Panc1 (cell line): ENCODE measurements around the gene LAMP1. TPM values are rescaled to one million over a fixed set of nuclear protein-coding genes. Genes with fewer than 3 reads are reported as not detected.
"Not testable (repeated sequence)": the region's sequence is repeated elsewhere in the genome, so short reads cannot be mapped to it uniquely, and the experiment has no call there.

Source experiments
- ATAC-seq: fragments of 200-7000 bp; cut with Tn5 transposase; 2 replicates; pipeline ENCODE4 v1.9.1; 2020; ENCODE audit warnings: mild to moderate bottlenecking, moderate library complexity
- BruUV-seq: library from RNA; stranded (reverse); fragments of 400-500 nt; replicated peaks from 2 replicates; lab custom pipeline; 2021; lab: Mats Ljungman, UMichigan
- CTCF ChIA-PET: fragments of 300-600 bp; sonication (Branson Sonifier 250); formaldehyde crosslinking; loops from one replicate; lab custom pipeline; 2022; ENCODE audit warnings: antibody characterized with exemption; lab: Charles Lee
- POLR2A ChIA-PET: fragments of 300-600 bp; sonication (Branson Sonifier 250); formaldehyde crosslinking; loops from one replicate; lab custom pipeline; 2022; ENCODE audit warnings: antibody characterized with exemption; lab: Charles Lee
- DNase-seq: peaks from one replicate; pipeline ENCODE4 v3.0.0-alpha.2; 2010; ENCODE audit warnings: low read depth, low spot score
- H3K27ac ChIP-seq: 2 replicates; pipeline ENCODE4 v1.5.1; 2011; ENCODE audit warnings: mild to moderate bottlenecking, low read length, inconsistent platforms
- H3K27me3 ChIP-seq: fragments of 200-500 bp; sonication (Bioruptor generic); 2 replicates; pipeline ENCODE4 v1.6.0; 2014; ENCODE audit warnings: low read length, inconsistent platforms; ENCODE audit not compliant: control insufficient read depth, insufficient read depth
- H3K36me3 ChIP-seq: fragments of 200-500 bp; sonication (Bioruptor generic); 2 replicates; pipeline ENCODE4 v1.5.1; 2014; ENCODE audit warnings: inconsistent platforms, mild to moderate bottlenecking, low read length, moderate library complexity; ENCODE audit not compliant: control insufficient read depth, insufficient read depth
- H3K4me1 ChIP-seq: 2 replicates; pipeline ENCODE4 v1.5.1; 2011; ENCODE audit warnings: inconsistent platforms, mild to moderate bottlenecking, low read length, moderate library complexity; ENCODE audit not compliant: control insufficient read depth, insufficient read depth
- H3K4me3 ChIP-seq, 2 experiments: 2 replicates each; pipeline ENCODE4 v1.5.1; 2011 to 2012; ENCODE audit warnings: low read depth in 2 of 2, low read length in 2 of 2, mild to moderate bottlenecking in 2 of 2, inconsistent platforms in 1 of 2, moderate library complexity in 1 of 2
- H3K9me3 ChIP-seq: fragments of 200-500 bp; sonication (Bioruptor generic); 2 replicates; pipeline ENCODE4 v1.5.1; 2014; ENCODE audit warnings: low read depth, mild to moderate bottlenecking, inconsistent platforms, low read length, moderate library complexity; ENCODE audit not compliant: control insufficient read depth, insufficient read depth
- POLR2AphosphoS5 ChIP-seq: IDR thresholded peaks from 2 replicates; pipeline ENCODE4 v1.6.1; 2012; ENCODE audit warnings: mild to moderate bottlenecking, low read depth, low read length, moderate library complexity
- SIN3A ChIP-seq: IDR thresholded peaks from 2 replicates; pipeline ENCODE4 v1.6.1; 2012; ENCODE audit warnings: low read depth, mild to moderate bottlenecking, low read length, moderate library complexity, borderline replicate concordance; ENCODE audit not compliant: insufficient read depth
- TCF7L2 ChIP-seq: IDR thresholded peaks from 2 replicates; pipeline ENCODE4 v1.6.1; 2011; ENCODE audit warnings: mild to moderate bottlenecking, low read depth, low read length, inconsistent platforms
- in situ Hi-C: cut with HindIII; loops from 2 replicates; pipeline ENCODE4 v1.10.0; 2016; ENCODE audit warnings: low sequenced_read_pairs, low pct_unique_long_range_greater_than_20kb
- intact Hi-C: fragments of 100-400 bp; cut with micrococcal nuclease; formaldehyde crosslinking; loops from one replicate; pipeline ENCODE4 v1.10.0; 2022; ENCODE audit not compliant: unreplicated experiment
- total RNA-seq: library from RNA; stranded (reverse); gene quantifications from one replicate; pipeline ENCODE4 v1.2.1, GENCODE V29; 2021; ENCODE audit not compliant: unreplicated experiment
- TF ChIP-seq, protein P1 (sequence below): fragments of 450-650 bp; IDR thresholded peaks from 2 replicates; pipeline ENCODE4 v1.5.1; 2017; ENCODE audit warnings: mild to moderate bottlenecking
- TF ChIP-seq, protein P2 (sequence below), 2 experiments: IDR thresholded peaks; 2 replicates each; pipeline ENCODE4 v1.6.1; 2011 to 2012; ENCODE audit warnings: low read depth in 2 of 2, control low read depth in 1 of 2, low read length in 1 of 2, mild to moderate bottlenecking in 1 of 2, moderate library complexity in 1 of 2; ENCODE audit not compliant: insufficient read depth in 1 of 2

Gene LAMP1
- total RNA-seq, 1 experiment from 2014 or later, result 212 TPM

DNA sequence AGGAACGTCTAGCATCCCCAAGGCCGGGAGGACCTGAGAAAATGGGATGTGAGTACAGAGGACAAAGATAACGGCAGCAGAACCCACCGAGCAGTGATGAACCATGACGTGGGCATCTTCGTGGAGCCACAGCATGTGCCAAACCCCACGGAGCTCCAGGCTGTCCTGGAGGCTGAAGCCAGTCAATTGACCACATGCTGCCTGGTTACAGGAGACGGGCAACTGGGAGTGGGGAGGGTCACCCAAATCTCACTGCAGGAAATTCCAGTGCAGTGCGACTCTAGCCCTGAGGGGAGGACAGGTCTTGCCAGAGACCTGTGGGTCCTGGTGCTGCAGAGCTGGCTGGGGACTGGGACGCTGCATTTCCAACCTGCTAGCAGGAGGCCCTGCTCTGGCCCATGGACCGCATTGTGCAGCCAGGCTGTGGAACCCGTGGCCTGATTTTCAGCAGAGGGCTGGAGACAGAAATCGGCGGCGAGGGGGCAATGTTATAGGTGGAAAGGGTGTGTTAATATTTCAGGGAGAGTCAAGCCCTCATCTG, 70.1 kb downstream of the LAMP1 start:
- BruUV-seq, result no TSS peak
- Histone ChIP-seq H3K4me3 (no peak overlapping the region), H3K27me3 (no peaks in the 10 kb centered on the region), H3K36me3 (no peaks in the 10 kb centered on the region; the same call in 1 of the 2 replicates), H3K4me1 (no peaks in the 10 kb centered on the region), H3K27ac (no peak overlapping the region), H3K9me3 (no peaks in the 10 kb centered on the region)
- ATAC-seq (no peak), DNase-seq (no peak)
- POLR2A ChIA-PET, result interaction anchor here (0.6 kb wide), 1 partner anchor 20 kb away, joined by 5 read pairs; no protein-coding TSS in a partner anchor
- intact Hi-C loops, result no loop called here
- in situ Hi-C loops, result no loop called here
- TF ChIP-seq, protein P1, sequence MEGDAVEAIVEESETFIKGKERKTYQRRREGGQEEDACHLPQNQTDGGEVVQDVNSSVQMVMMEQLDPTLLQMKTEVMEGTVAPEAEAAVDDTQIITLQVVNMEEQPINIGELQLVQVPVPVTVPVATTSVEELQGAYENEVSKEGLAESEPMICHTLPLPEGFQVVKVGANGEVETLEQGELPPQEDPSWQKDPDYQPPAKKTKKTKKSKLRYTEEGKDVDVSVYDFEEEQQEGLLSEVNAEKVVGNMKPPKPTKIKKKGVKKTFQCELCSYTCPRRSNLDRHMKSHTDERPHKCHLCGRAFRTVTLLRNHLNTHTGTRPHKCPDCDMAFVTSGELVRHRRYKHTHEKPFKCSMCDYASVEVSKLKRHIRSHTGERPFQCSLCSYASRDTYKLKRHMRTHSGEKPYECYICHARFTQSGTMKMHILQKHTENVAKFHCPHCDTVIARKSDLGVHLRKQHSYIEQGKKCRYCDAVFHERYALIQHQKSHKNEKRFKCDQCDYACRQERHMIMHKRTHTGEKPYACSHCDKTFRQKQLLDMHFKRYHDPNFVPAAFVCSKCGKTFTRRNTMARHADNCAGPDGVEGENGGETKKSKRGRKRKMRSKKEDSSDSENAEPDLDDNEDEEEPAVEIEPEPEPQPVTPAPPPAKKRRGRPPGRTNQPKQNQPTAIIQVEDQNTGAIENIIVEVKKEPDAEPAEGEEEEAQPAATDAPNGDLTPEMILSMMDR, result no peak
- TF ChIP-seq, protein P2, sequence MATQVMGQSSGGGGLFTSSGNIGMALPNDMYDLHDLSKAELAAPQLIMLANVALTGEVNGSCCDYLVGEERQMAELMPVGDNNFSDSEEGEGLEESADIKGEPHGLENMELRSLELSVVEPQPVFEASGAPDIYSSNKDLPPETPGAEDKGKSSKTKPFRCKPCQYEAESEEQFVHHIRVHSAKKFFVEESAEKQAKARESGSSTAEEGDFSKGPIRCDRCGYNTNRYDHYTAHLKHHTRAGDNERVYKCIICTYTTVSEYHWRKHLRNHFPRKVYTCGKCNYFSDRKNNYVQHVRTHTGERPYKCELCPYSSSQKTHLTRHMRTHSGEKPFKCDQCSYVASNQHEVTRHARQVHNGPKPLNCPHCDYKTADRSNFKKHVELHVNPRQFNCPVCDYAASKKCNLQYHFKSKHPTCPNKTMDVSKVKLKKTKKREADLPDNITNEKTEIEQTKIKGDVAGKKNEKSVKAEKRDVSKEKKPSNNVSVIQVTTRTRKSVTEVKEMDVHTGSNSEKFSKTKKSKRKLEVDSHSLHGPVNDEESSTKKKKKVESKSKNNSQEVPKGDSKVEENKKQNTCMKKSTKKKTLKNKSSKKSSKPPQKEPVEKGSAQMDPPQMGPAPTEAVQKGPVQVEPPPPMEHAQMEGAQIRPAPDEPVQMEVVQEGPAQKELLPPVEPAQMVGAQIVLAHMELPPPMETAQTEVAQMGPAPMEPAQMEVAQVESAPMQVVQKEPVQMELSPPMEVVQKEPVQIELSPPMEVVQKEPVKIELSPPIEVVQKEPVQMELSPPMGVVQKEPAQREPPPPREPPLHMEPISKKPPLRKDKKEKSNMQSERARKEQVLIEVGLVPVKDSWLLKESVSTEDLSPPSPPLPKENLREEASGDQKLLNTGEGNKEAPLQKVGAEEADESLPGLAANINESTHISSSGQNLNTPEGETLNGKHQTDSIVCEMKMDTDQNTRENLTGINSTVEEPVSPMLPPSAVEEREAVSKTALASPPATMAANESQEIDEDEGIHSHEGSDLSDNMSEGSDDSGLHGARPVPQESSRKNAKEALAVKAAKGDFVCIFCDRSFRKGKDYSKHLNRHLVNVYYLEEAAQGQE (IDR thresholded peaks at IDR 0.05; ENCODE audit: insufficient read depth in 1 of 2, low read depth in 2 of 2, low read length in 1 of 2), result no peak
- no peak for TF ChIP-seq SIN3A
- no peak for TF ChIP-seq POLR2AphosphoS5
- no peak for TF ChIP-seq TCF7L2
- CTCF ChIA-PET, result no interaction called here

DNA sequence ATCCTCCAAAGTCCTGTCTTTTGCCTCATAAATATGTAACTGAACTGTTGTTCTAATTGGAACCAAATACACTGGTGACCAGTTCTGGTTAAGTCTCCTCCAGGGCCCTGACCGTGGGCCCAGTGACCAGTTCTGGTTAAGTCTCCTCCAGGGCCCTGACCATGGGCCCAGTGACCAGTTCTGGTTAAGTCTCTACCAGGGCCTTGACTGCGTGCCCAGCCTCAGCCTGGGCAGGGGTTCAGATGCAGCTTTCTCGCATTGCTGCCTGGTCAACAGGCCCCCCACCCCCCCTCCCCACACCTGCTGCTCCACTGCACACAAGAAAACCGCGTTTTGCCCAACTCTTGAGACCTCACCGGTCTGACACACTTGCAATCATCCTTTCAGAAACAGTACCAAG, 70.7 kb downstream of the LAMP1 start:
- H3K9me3 ChIP-seq, result no peaks in the 10 kb centered on the region
- intact Hi-C loops, result no loop called here
- no peak overlapping the region for H3K27ac ChIP-seq
- TF ChIP-seq SIN3A, result no peak
- TF ChIP-seq, protein P1, result no peak
- TF ChIP-seq TCF7L2, result no peak
- TF ChIP-seq, protein P2 (IDR thresholded peaks at IDR 0.05; ENCODE audit: insufficient read depth in 1 of 2, low read depth in 2 of 2, low read length in 1 of 2), result no peak
- no peak for TF ChIP-seq POLR2AphosphoS5
- no peak for ATAC-seq
- H3K4me1 ChIP-seq, result no peaks in the 10 kb centered on the region
- no TSS peak for BruUV-seq
- no peak for DNase-seq
- no peak overlapping the region for H3K4me3 ChIP-seq
- H3K27me3 ChIP-seq, result no peaks in the 10 kb centered on the region
- H3K36me3 ChIP-seq, result no peaks in the 10 kb centered on the region; the same call in 1 of the 2 replicates
- in situ Hi-C loops, result no loop called here
- ChIA-PET POLR2A (no interaction called here), CTCF (no interaction called here)

DNA sequence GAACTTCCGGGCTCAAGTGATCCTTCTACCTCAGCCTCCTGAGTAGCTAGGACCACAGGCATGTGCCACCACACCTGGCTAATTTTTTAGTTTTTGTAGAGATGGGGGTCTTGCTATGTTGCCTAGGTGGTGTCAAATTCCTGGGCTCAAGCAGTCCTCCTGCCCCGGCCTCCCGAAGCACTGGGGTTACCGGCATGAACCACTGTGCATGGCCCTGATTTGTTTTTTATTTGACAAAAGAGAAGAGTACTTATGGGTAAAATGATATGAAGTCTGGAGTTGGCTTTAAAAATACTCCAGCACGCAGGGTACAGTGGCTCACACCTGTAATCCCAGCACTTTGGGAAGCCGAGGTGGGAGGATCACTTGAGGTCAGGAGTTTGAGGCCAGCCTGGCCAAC, 71.3 kb downstream of the LAMP1 start:
- in situ Hi-C loops, DNase-seq, ATAC-seq, BruUV-seq, H3K27ac ChIP-seq, H3K27me3 ChIP-seq, H3K4me3 ChIP-seq, H3K4me1 ChIP-seq, POLR2A ChIA-PET, H3K9me3 ChIP-seq, CTCF ChIA-PET, H3K36me3 ChIP-seq, intact Hi-C loops: not testable (repeated sequence)
